ENCODE measurements around the gene ADGRA3.

Gene ADGRA3

DNA sequence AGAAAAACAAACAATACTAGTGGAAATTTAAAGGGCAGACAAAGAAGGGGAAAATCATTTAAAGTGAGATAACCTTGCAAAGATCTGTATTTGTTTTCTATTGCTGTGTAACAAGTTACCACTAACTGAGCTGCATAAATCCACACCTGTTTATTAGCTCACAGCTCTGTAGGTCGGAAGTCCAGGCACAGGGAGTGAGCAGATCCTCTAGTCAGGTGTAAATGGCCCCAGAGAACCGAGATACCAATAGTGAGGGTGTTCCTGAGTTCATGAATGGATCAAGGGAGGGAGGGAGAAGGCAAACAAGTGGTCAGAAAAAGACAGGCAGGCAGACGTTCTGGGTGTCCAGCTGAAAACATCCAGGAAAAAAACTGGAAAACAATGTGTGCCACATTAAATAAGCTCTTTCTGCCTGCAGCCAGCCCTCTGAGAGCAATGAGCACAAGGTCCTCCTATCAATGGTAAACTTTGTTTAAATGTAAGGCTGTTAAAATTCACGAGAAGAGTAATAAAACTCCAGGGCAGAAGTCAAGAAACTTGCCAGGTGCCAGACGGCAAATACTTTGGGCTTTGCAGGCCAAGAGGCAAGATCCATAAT is 25.0 kb downstream of the ADGRA3 start:
- no peak overlapping the region for H3K4me3 Mint-ChIP-seq
- TF ChIP-seq, protein P1, sequence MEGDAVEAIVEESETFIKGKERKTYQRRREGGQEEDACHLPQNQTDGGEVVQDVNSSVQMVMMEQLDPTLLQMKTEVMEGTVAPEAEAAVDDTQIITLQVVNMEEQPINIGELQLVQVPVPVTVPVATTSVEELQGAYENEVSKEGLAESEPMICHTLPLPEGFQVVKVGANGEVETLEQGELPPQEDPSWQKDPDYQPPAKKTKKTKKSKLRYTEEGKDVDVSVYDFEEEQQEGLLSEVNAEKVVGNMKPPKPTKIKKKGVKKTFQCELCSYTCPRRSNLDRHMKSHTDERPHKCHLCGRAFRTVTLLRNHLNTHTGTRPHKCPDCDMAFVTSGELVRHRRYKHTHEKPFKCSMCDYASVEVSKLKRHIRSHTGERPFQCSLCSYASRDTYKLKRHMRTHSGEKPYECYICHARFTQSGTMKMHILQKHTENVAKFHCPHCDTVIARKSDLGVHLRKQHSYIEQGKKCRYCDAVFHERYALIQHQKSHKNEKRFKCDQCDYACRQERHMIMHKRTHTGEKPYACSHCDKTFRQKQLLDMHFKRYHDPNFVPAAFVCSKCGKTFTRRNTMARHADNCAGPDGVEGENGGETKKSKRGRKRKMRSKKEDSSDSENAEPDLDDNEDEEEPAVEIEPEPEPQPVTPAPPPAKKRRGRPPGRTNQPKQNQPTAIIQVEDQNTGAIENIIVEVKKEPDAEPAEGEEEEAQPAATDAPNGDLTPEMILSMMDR (IDR thresholded peaks at IDR 0.05; ENCODE audit: unreplicated experiment in 3 of 3): no peak
- peaks cover 41% of the 10 kb centered on the region for H3K36me3 Mint-ChIP-seq (ENCODE audit: low read depth)
- H3K27ac Mint-ChIP-seq: peak overlapping the region; percentile 45 to 78 (median 55)
- no peaks in the 10 kb centered on the region for H3K27me3 Mint-ChIP-seq (ENCODE audit: low read depth)
- peaks cover 3% of the 10 kb centered on the region for H3K9me3 Mint-ChIP-seq
- H3K4me1 Mint-ChIP-seq: peaks cover 47% of the 10 kb centered on the region

DNA sequence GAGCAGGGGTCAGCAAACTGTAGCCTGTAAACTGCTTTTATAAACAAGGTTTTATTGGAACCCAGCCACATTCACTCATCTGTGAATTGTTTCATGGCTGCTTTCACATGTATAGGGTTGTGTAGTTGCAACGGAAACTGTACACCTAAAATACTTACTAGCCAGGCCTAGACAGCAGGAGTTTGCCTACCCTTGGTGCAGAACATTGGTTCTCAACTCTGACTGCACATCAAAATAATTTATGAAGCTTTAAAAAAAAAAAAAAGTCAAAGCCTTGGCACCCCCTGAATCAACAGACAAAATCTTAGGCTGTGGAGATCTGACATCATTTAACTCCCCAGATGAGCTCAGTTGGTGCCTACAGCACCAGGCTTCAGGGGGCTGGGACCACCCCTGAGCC is 27.8 kb downstream of the ADGRA3 start:
- H3K36me3 Mint-ChIP-seq (ENCODE audit: low read depth): peaks cover 34% of the 10 kb centered on the region
- H3K4me1 Mint-ChIP-seq: peaks cover 69% of the 10 kb centered on the region
- no peak overlapping the region for H3K4me3 Mint-ChIP-seq

DNA sequence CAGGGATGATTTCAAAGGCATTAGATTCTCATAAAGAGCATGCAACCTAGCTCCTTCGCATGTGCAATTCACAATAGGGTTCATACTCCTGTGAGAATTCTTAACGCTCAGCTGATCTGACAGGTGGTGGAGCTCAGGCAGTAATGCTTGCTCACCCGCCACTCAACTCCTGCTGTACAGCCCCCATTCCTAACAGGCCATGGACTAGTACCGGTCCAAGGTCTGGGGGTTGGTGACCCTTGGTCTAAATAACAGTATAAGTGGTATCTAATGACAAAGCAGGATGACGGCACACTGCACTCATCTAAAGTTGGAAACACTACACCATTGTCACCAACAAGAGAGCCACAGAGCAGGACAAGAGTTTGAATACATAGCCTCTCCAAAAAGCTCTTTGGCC is 28.5 kb downstream of the ADGRA3 start:
- Mint-ChIP-seq H3K4me1 (peaks cover 77% of the 10 kb centered on the region), H3K27ac (peak overlapping the region in 2 of 3 experiments; percentile 47 to 77), H3K4me3 (no peak overlapping the region), H3K36me3 (ENCODE audit: low read depth) (peaks cover 30% of the 10 kb centered on the region), H3K9me3 (no peaks in the 10 kb centered on the region), H3K27me3 (ENCODE audit: low read depth) (no peaks in the 10 kb centered on the region)
- TF ChIP-seq, protein P1 (IDR thresholded peaks at IDR 0.05; ENCODE audit: unreplicated experiment in 3 of 3): no peak

More for the DNA sequence above, 27.8 kb downstream of the ADGRA3 start:
- TF ChIP-seq, protein P1 (IDR thresholded peaks at IDR 0.05; ENCODE audit: unreplicated experiment in 3 of 3): no peak
- Mint-ChIP-seq H3K9me3 (no peaks in the 10 kb centered on the region), H3K27me3 (ENCODE audit: low read depth) (no peaks in the 10 kb centered on the region), H3K27ac (peak overlapping the region in 2 of 3 experiments; percentile 13 to 62)

DNA sequence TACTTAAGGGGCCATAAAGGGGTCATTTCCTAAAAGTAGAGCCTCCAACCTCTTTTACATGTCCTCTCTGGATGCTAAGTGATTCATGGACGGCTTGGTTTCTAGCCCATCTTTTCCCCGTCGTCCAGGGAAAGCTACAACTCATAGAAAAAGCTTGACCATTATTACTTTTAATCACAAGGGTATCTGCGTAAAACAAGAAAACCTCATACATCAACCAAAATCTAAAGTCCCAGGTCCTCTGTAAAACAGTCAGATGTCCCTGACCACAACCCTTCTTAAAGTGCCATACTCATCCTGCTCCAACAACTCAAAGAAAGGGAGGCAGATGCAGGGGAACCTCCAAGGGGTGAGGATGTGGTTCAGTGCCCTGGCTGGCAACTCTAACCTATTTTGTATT is 29.6 kb downstream of the ADGRA3 start:
- TF ChIP-seq, protein P1 (IDR thresholded peaks at IDR 0.05; ENCODE audit: unreplicated experiment in 3 of 3): no peak
- Mint-ChIP-seq H3K4me3 (no peak overlapping the region), H3K9me3 (no peaks in the 10 kb centered on the region), H3K27ac (peak overlapping the region; percentile 46 to 83 (median 77)), H3K36me3 (ENCODE audit: low read depth) (peaks cover 24% of the 10 kb centered on the region), H3K27me3 (ENCODE audit: low read depth) (no peaks in the 10 kb centered on the region), H3K4me1 (peaks cover 78% of the 10 kb centered on the region)

DNA sequence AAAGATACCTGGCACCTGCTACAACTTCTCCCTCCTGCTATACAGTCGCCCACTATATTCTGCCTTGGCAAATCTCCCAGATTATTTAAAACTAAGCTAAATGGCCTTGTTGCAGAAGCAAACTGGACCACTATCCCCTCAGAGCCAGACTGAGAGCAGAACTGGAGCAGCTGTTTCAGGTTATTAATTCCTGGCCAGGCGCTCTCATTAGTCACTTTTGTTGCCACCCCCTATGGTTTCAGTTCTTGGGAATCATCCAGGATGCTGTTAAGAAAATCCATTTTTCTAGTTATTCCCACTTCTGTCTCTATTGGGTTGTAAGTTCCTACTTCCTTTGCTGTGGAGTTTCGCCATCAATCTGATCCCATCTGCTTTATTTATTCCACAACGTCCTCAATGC is 30.1 kb downstream of the ADGRA3 start:
- TF ChIP-seq, protein P1 (IDR thresholded peaks at IDR 0.05; ENCODE audit: unreplicated experiment in 3 of 3): no peak
- peak overlapping the region; percentile 46 to 83 (median 77) for H3K27ac Mint-ChIP-seq
- peaks cover 78% of the 10 kb centered on the region for H3K4me1 Mint-ChIP-seq
- peaks cover 22% of the 10 kb centered on the region for H3K36me3 Mint-ChIP-seq (ENCODE audit: low read depth)
- no peaks in the 10 kb centered on the region for H3K27me3 Mint-ChIP-seq (ENCODE audit: low read depth)
- H3K9me3 Mint-ChIP-seq: no peaks in the 10 kb centered on the region
- peak overlapping the region in 2 of 3 experiments; percentile 7 to 19 for H3K4me3 Mint-ChIP-seq

DNA sequence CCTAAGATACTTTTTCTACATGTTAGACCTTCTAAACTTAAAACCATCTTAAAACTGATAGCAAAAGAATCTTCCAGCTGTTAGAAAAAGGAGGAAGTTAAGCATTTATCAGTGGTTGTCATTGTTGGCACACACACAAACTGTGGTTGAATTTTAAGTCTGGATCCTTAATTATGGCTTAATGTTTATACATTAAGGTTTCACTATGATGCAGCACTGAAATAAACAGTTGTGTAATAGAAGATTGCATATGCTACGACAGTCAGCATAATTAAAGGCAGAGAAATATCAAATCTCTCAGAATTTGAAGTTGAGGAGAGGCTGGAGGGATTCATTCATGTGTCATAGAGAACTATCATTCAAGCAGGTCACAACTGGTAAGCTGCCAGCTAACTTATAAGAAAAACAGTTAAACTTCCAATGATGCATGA is 32.3 kb downstream of the ADGRA3 start:
- Mint-ChIP-seq H3K27ac (peak overlapping the region; percentile 67 to 78 (median 75)), H3K4me3 (peak overlapping the region in 1 of 3 experiments; percentile 20), H3K36me3 (ENCODE audit: low read depth) (peaks cover 17% of the 10 kb centered on the region), H3K9me3 (peaks cover 3% of the 10 kb centered on the region), H3K4me1 (peaks cover 76% of the 10 kb centered on the region), H3K27me3 (ENCODE audit: low read depth) (no peaks in the 10 kb centered on the region)
- TF ChIP-seq, protein P1 (IDR thresholded peaks at IDR 0.05; ENCODE audit: unreplicated experiment in 3 of 3): no peak

All from nephron (organoid).